RPMI7951 (cell line): ENCODE data around the gene FLRT2. TPM values are rescaled to one million over a fixed set of nuclear protein-coding genes. Genes with fewer than 3 reads are reported as not detected.

Experiments used
- DNase-seq: peaks from one replicate; pipeline ENCODE4 v3.0.0-alpha.2; 2012; ENCODE audit warnings: low read depth
- total RNA-seq: library from RNA; depleted of rRNA; stranded (reverse); fragments of >200 nt; shearing (Covaris generic); gene quantifications from 2 replicates; pipeline ENCODE4 v1.2.3, GENCODE V29; 2014

FLRT2 gene
- total RNA-seq, 1 experiment from 2014 or later, result 5.2 TPM

DNA sequence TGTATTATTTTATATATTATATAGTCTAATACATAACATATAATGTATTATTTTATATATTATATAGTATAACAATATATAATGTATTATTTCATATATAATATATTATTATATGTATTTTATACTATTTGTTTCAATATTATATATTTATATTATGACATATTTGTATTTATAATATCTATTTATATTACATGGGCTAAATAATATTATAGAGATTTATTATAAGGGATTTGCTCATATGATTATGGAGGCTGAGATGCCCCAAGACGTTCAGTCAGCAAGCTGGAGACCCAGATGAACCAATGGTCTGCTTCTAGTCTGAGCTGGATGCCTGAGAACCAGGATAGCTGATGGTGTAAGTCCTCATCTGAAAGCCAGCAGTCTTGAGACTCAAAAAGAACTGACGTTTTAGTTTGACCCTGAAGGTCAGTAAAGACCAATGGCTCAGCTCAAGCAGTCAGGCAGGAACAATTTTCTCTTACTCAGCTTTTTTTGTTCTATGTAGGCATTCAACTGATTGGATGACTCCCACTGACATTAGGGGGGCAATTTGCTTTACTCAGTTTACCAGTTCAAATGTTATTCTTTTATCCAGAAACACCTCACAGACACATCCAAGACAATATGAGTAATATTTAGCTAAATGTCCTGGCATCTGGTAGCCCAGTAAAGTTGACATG, 130.4 kb downstream of the FLRT2 start:
- DNase-seq, result no peak

DNA sequence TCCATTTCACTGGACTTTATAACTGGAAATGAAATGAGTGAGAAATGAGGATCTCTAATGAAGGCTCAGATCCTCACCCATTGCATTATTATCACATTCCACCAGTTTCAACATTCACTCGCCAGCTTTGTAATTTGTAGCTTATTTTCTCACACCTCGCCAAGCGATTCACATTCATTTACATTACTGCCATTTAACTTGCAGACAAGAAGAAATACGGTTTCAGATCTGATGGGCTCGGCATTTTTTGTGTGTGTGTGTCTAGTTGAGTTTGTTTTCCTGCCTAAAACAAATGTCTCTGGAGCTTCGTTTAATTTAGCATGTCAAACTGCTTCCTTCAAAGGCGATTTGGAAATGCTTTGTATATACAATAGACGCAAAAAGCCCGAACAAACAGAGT, 132.2 kb downstream of the FLRT2 start:
- no peak for DNase-seq

DNA sequence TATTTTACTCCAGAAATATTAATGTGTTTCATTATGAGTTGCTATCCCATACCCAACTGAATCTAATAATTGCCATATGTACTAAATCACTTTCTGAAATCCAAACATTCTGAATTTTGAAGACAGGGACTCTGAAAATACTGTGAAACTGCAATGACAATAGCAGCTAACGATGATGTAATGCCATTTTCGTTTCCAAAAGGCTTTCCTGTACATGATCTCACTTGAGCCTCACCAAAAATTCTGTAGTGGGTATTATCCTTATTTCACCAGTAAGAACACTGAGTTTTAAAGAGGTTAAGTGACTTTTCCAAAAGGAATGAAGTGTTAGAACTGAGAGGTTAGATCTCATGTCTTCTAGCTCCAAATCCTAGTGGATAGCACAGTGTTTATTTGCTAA, 133.3 kb downstream of the FLRT2 start:
- DNase-seq, result no peak

DNA sequence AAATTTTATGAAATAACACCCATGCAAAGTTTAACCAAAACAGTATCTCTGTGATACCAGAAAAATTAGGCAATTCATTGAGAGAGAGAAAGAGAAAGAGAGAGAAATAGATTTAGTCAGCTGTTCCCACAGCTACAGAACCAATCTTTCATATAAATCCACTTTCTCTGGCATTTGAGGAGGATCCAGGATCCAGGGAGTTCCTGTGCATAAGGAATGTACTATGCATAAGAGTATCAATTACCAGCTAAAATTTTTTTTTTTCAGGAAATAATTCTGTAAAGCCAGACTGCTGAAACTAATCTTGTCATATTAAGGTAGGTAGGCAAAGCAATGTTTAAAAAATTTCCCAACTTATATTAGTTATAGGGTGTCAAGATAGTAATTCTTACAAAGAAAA, 133.7 kb downstream of the FLRT2 start:
- DNase-seq, result no peak

DNA sequence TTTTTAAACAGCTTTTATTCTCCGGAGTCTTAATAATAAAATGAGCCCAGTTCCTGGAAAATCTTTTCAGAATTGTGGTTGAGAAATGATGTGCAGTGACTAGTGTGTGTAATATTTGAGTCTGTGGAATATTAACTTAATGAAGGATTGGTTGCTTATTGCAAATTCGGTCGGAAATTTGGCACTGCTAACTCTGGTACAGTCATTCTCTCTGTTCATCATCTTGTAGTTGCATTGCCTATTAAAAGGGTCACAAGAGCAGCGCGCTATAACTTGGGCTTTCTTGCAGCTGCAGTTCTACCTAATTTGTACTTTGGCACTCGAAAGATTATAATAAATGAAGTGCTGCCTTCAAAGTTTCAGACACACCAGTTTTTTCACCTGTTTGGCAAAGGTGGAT, 146.0 kb downstream of the FLRT2 start:
- no peak for DNase-seq

DNA sequence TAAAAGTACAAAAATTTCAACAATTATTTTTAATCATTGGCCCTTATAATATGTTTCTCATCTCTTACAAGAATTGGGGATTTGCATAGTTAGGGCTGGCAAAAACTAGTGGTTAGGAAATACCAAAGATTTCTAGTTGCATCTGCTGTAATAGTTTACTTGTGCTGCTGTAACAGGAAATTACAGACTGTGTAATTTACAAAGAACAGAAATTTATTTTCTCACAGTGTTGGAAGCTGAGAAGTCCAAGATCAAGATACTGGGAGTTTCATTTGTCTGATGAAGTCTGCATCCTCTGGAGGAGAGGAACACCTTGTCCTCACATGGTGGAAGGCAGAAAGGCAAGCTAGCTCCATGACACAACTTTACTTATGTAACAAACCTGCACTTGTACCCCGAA, 157.0 kb downstream of the FLRT2 start:
- no peak for DNase-seq

DNA sequence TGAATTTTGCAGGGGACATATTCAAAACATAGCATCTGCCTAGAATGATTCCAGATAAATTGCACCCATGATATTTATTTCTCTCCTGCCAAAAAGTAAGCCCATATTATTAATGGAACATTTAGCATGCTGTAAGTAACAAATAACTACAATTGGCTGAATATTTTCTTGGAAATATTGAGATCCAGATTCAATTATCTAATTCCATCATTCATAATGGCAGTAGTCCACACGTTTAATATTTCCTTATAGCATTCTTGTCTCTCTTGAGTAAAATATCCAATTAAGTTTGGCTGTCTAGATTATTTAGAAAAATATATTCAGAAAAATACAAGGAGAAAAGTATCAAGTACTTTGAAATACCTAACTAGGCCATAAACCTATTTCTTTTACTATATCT, 157.5 kb downstream of the FLRT2 start:
- no peak for DNase-seq

DNA sequence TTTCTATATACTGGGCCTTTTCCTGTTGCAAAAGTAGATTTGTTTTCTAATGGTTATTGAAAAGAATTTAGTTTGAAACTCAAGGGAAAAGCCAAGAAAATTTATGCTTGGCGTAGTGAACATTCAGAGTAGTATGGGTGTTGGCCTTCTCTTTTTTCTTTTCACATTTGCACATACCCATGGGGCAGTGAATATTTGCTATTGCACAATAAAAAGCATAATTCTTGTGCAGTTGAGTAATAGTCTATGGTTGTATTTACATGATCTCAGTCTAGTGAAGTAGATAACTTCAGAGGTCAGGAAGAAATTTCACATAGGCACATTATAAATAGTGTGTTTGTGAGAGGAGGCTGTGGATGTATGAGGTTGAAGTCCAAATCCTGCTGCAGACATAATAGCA, 158.1 kb downstream of the FLRT2 start:
- DNase-seq, result no peak

DNA sequence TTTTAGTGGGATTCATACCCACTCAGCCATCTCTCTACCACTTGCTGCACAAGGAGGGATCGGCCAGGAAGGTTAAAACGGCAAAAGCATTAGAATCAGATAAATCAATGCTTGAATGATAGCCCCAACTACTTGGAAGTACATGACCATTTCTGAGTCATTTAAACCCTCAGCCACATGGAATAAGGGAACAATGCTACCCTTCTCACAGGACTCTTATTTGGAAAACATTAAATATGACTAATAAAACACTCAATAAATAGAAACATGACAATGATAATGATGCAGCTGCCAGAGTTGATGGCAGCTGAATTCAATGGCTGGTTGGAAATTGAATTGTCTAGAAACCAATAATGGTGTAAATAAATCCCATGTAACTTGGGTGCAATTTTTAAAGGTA, 165.4 kb downstream of the FLRT2 start:
- DNase-seq, result no peak

DNA sequence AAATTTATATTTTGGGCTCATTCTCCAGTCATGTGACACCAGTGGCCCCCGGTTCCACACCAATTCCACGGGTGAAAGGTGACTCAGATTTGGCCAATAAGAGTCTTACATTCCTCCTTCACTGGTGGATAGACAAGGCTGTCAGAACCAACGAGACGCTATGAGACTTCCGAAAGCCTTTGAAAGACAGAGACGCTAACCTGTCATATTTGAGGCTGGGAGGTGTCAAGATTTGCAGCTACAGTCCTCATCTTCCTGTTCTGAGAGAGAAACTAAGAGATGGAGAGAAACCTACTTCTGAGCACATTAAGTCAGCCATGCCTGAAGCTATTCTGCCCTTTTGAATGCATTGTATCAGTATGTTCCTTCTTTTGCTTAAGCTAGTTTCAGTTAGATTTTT, 171.2 kb downstream of the FLRT2 start:
- no peak for DNase-seq

DNA sequence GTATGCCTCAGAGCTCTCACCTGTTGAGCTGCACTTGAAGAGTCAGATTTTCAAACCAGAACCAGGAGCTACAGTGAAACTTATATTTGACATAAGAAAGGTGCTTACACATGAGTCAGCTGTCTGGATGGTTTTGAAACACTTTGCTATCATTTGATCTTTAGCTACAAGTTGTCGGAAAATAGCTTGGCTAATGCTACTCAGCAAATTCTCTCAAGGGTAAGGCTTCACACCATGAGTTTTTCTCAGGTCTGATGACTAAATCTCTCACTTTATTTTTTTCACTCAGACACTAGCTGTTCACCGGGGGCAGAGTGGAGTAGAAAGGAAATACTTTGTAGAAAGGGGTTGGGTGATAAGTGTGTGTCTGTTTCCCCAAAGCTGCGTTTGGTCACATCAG, 171.8 kb downstream of the FLRT2 start:
- no peak for DNase-seq

DNA sequence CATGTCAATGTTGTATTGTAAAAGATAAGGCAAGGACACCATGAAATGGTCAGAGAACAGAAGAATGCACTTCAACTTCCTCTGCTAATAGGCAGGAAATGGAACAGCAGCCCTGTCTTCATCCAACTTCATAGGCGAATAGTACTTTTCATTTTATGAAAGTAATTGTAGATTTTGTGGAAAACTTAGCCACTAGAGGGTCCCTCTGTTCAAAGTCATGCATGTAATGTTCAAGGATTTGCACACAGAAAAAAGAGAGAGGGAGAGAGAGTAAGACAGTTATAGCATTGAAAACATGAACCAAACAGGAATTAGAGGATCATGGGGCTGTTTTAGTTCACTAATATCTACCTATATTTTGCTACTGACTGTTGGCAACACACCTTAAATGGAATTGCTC, 172.2 kb downstream of the FLRT2 start:
- DNase-seq, result no peak

DNA sequence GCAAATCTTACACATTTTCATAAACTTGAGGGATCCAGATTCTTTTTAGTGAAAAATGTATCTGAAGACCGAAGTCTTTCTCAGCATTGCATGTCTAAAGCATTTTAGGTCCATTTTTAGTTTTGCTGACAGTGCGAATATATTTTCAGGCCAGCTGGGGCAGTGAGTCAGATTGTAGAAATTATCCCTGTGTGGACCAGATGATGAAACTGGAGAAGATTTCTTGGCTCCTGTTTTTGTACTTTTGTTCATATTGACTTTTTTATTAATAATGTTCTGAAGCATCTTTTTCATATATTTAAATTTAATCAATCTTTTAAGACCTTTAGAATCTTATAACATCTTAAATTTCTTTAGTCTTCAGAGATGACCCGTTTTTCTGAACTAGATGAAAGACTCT, 173.1 kb downstream of the FLRT2 start:
- no peak for DNase-seq
